NCI-H774 (cell line): Measurements from ENCODE around the gene ALDH16A1.

Experiments
- DNase-seq: peaks from one replicate; lab custom pipeline; 2025; lab: John Stamatoyannopoulos, UW

ALDH16A1 gene

DNA sequence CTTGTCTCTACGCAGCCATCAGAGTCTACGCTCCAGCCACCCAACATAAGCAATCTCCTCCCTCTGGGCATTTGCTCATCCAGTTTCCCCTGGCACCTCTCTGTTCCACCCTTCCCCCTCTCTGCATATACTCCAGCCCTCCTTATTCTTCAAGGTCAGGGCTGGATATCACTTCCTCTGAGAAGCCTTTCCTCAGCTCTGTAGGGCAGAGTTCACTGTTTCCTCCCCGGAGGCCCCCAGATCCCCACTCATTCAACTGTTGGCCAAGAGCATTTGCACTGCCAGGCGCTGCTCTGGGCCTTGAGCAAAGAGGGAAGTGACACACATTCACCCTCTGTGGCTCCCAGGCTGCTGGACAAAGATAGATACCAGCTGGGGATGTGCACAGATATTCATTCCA is 62.7 kb downstream of the ALDH16A1 start:
- DNase-seq: no peak

DNA sequence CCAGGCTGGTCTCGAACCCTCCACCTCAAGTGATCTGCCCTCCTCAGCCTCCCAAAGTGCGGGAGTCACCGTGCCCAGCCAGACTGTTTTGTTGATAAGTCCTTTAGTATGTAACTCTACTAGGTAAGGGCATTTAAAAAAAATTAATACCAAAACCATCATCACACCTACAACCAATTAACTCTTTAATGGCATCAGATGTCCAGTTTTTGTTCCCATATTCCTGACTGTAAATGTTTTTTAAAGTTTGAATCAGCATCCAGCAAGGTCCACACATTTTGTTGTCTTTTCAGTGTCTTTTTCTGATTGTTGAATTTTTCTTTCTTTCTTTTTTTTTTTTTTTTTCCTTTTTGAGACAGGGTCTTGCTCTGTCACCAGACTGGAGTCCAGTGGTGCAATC is 65.0 kb downstream of the ALDH16A1 start:
- DNase-seq: no peak
